Osteocyte (in vitro differentiated cells): ENCODE data around the gene LGR5. TPM values are rescaled to one million over a fixed set of nuclear protein-coding genes. Genes with fewer than 3 reads are reported as not detected.

Experiments used
- DNase-seq: peaks from one replicate; pipeline ENCODE4 v3.0.0; 2021; ENCODE audit warnings: mixed read lengths; ENCODE audit not compliant: unreplicated experiment; ENCODE audit errors: extremely low spot score
- H3K27ac Mint-ChIP-seq: one replicate; pipeline ENCODE4 v1.8.0; 2021; ENCODE audit warnings: mild to moderate bottlenecking, mixed read lengths; ENCODE audit not compliant: unreplicated experiment
- H3K27me3 Mint-ChIP-seq: one replicate; pipeline ENCODE4 v1.8.0; 2021; ENCODE audit warnings: mixed read lengths; ENCODE audit not compliant: unreplicated experiment
- H3K36me3 Mint-ChIP-seq: one replicate; pipeline ENCODE4 v1.8.0; 2021; ENCODE audit warnings: mixed read lengths; ENCODE audit not compliant: unreplicated experiment
- H3K4me1 Mint-ChIP-seq: one replicate; pipeline ENCODE4 v1.8.0; 2021; ENCODE audit warnings: mixed read lengths; ENCODE audit not compliant: unreplicated experiment
- H3K4me3 Mint-ChIP-seq: one replicate; pipeline ENCODE4 v1.8.0; 2021; ENCODE audit warnings: mild to moderate bottlenecking, moderate library complexity, mixed read lengths; ENCODE audit not compliant: unreplicated experiment
- H3K9me3 Mint-ChIP-seq: one replicate; pipeline ENCODE4 v1.8.0; 2021; ENCODE audit warnings: mixed read lengths; ENCODE audit not compliant: unreplicated experiment
- CTCF ChIP-seq: fragments of 200-600 bp; sonication (generic); IDR thresholded peaks from 2 replicates; pipeline ENCODE4 v1.5.0; 2021; ENCODE audit warnings: antibody characterized with exemption, mild to moderate bottlenecking, moderate library complexity
- total RNA-seq: library from RNA; stranded (reverse); gene quantifications from 2 replicates; pipeline ENCODE4 v1.2.1, GENCODE V29; 2021

LGR5 gene
- total RNA-seq, 1 donor from 2014 or later, result 55.8 TPM

- DNase-seq, result no peak
- Mint-ChIP-seq H3K36me3 (peaks cover 23% of the 10 kb centered on the region), H3K27ac (peak overlapping the region; percentile 50), H3K4me1 (peaks cover 30% of the 10 kb centered on the region), H3K27me3 (no peaks in the 10 kb centered on the region), H3K9me3 (no peaks in the 10 kb centered on the region), H3K4me3 (no peak overlapping the region)
- no peak for TF ChIP-seq CTCF
Measured at GRCh38 chr12:71503579-71504391, 64.2 kb downstream of the LGR5 start.

- Mint-ChIP-seq H3K4me1 (peaks cover 28% of the 10 kb centered on the region), H3K27ac (peak overlapping the region; percentile 52), H3K27me3 (no peaks in the 10 kb centered on the region), H3K4me3 (no peak overlapping the region), H3K36me3 (peaks cover 24% of the 10 kb centered on the region), H3K9me3 (no peaks in the 10 kb centered on the region)
- no peak for TF ChIP-seq CTCF
- DNase-seq, result no peak
Measured at GRCh38 chr12:71504476-71504875, 64.9 kb downstream of the LGR5 start.

GRCh38 chr12:71509705-71510104 is 70.1 kb downstream of the LGR5 start:
- Mint-ChIP-seq H3K9me3 (no peaks in the 10 kb centered on the region), H3K27ac (no peak overlapping the region)
- no peak for DNase-seq

GRCh38 chr12:71517145-71517846 is 77.7 kb downstream of the LGR5 start:
- no peak overlapping the region for H3K27ac Mint-ChIP-seq
- no peak overlapping the region for H3K4me3 Mint-ChIP-seq
- H3K9me3 Mint-ChIP-seq, result no peaks in the 10 kb centered on the region
- no peak for TF ChIP-seq CTCF
- DNase-seq, result no peak
- peaks cover 6% of the 10 kb centered on the region for H3K4me1 Mint-ChIP-seq
- H3K36me3 Mint-ChIP-seq, result peaks cover 15% of the 10 kb centered on the region
- no peaks in the 10 kb centered on the region for H3K27me3 Mint-ChIP-seq

More at GRCh38 chr12:71509705-71510104, 70.1 kb downstream of the LGR5 start:
- Mint-ChIP-seq H3K36me3 (peaks cover 26% of the 10 kb centered on the region), H3K27me3 (no peaks in the 10 kb centered on the region), H3K4me1 (peaks cover 11% of the 10 kb centered on the region), H3K4me3 (no peak overlapping the region)
- no peak for TF ChIP-seq CTCF

GRCh38 chr12:71521125-71521524 is 81.5 kb downstream of the LGR5 start:
- no peaks in the 10 kb centered on the region for H3K27me3 Mint-ChIP-seq
- no peak for DNase-seq
- no peak overlapping the region for H3K4me3 Mint-ChIP-seq
- peaks cover 12% of the 10 kb centered on the region for H3K4me1 Mint-ChIP-seq
- no peak overlapping the region for H3K27ac Mint-ChIP-seq
- TF ChIP-seq CTCF, result no peak
- H3K9me3 Mint-ChIP-seq, result no peaks in the 10 kb centered on the region
- peaks cover 11% of the 10 kb centered on the region for H3K36me3 Mint-ChIP-seq
